Stimulated activated CD4-positive, alpha-beta T cell treated with anti-CD3 and anti-CD28 coated beads, TNF-alpha, amount 100 ng/mL, for 48 hours (primary cell): ENCODE measurements around the gene NCAM1.
"Not testable (repeated sequence)": the region's sequence is repeated elsewhere in the genome, so short reads cannot be mapped to it uniquely, and the experiment has no call there.

Experiments
- DNase-seq, 3 donors: peaks; one replicate each; pipeline ENCODE4 v3.0.0-alpha.2; 2020; ENCODE audit warnings: low read depth in 3 of 3

NCAM1 gene

GRCh38 chr11:113275602-113276001, 314.4 kb downstream of the NCAM1 start:
- DNase-seq: no peak

DNA sequence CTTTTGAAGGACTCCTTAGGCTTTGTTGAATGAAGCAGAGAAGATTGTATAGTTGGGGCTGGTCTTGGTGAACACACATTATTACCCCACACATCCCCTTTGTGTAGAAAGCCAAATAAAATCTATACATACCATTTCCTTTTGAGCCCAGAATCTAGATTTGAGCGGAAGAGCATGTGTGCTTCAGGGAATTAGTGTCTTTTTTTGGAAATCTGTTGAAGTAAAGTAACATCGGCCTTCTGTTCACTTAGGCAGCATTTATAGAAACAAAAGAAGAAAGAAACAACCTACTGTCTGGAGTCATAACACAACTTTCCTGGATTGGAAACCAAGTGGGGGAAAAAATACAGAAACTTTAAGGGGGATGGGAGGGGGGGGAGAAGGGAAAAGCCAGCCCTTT, 315.2 kb downstream of the NCAM1 start:
- DNase-seq: no peak

GRCh38 chr11:113277907-113278306, 316.7 kb downstream of the NCAM1 start:
- no peak for DNase-seq

DNA sequence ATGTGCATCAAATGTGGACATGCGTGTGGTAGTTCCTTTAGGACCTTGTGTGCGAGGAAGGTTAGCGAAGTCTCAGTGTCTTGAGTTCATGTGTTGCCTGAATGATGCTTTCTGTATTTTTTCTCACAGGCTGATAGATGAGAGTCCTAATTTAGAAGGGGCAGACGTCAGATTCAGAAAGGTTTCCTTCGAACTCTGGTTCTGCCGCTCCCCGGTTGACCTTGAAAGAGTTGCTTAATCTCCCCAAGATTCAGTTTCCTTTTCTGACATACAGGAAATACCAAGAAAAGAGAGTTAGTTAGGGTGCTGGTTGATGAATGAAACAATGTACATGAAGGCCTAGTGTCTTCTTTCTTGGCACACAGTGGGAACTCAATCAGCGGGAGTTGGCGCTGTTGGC, 317.3 kb downstream of the NCAM1 start:
- no peak for DNase-seq

DNA sequence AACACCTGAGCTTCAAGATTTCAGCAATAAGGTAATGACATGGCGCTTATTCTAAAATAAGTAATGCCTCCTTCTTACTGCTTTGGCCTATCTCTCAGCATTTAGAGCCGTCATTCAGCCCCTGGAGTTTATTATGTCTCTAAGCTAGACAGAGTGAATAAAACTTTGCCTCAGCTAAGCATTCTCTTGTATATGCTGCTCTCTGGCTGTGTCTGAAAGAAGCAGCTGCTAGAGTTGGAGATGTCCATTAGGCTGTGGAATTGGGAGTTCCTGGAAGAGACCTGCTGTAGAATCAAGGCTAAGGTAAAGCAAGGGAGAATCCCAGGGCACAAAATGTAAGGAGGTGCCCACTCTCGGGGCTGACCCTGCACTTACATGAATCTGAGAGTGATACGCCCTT, 317.7 kb downstream of the NCAM1 start:
- DNase-seq: no peak

DNA sequence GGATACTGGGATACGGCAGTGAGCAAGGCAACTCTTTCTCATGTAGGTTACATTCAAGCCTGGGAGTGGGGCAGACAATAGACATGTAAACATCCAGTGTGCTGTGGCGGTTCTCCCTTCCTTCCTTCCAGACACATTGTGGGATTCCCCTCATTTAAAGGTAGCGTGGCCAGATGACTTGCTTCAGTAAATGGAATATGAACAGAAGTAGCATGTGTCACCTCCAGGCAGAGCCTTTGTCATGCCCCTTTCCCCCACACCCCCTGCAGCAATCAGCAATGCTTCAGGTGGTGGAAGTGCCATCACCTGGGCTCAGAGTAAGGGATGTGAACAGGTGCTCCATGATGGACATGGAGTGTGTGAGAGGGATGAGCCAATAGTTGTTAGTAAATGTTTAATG, 318.4 kb downstream of the NCAM1 start:
- no peak for DNase-seq

DNA sequence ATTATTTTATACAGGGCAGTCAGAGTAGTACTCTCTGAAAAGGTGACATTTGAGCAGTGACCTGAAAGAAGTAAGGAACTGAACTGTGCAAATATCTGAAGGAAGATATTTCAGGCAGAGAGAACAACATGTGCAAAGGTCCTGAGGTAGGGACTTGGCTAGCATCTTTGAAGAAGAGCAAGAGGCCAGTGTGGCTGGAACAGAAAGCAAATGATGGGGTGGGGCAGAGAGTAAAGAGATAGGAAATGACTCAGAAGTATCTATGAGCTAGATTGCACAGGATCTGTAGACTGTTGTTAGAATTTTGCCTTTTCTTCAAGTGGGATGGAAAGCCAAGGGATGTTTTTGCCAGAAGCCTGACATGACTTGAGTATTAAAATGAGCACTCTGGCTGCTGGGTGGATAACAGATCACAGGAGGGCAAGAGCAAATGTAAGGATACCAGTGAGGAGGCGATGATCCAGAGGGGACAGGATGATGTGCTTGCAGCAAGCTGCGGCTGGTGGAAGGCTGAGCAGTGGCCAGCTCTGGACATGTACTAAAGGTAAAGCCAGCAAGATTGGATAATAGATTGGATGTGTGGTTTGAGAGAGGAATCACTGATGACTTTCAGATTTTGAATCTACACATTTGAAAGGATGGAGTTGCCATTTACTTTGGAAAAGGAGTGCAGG, 320.0 kb downstream of the NCAM1 start:
- DNase-seq: no peak

GRCh38 chr11:113282898-113283437, 321.7 kb downstream of the NCAM1 start:
- DNase-seq: no peak

DNA sequence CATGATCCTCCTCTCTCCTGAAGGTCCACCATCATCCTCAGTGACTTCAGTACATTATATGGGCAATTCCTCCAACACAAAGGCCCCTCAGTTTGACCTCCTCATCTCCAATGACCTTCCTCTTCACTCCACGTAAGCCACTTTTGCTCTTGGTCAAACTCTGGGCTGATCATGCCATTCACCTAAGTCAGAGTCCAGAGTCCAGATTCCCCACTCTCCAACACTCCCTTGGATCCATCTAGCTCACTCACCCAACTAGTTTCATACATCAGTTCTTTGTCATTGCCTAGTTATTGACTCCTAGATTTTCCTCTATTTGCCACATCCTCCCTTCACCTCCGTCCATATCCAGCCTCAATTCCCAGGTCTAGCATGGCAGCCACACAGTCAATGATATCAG, 322.7 kb downstream of the NCAM1 start:
- no peak for DNase-seq

- DNase-seq: no peak
Measured at GRCh38 chr11:113286009-113286408, 324.8 kb downstream of the NCAM1 start.

DNA sequence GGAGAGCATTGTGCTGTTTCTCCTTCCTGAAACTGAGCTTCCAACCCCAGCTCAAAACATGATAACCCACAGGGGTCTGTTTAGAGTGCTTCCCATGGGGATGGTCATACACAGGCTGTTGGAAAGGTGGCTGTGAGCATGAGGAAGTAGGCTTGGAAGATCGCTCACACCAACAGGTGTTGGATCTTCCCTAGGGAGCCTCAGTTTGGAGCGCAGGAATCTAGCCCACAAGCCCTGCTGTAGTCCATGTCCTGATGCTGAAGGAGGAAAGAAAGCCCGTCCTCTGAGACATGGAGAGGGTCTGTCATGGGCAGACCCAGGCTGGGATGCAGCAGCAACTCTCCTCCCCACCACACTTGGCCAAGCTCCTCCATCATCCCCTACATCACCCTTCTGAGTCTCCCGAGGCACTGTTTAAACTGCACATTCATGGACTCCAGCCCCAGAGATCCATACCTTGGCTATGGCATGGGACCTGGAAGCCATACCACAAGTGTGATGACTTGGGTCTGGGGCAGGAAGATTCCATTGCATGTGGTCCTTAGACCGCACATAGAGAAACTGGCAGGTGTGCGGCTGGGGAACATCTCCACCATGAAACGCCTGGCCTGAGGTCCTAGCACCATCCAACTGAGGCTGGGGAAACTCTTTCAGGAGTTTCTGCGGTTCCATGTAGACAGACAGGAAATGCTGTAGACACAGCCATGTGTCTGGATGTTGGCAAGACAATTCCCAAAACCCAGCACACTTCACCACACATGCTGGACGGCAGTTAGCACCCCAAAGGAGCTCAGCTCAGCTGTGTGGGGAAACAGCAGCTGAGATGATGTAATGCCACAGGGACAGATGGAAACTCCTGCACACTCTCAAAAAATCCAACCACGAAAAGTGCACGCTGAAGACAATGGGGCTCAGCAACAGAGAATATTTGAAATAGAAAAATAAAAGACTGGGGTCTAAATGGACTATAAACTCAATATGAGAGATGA, 325.6 kb downstream of the NCAM1 start:
- DNase-seq: no peak

DNA sequence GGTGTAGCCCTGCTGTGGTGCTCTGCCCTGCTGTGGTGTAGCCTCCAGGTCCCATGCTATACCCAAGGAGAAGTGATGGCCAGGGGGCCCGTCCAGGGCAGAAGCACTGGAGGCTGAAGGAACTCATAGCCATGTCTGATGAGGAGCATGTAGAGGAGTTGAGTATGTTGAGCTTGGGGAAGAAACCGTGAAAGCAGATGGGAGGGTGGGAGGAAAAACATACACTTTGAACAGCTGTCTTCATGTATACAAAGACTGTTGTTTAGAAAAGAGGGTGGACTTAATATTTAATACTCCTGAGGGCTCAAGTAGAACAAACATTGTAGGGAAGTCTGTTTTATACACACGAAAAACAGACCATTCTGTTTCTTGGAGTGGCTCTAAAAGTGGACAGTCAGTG, 326.6 kb downstream of the NCAM1 start:
- DNase-seq: no peak

DNA sequence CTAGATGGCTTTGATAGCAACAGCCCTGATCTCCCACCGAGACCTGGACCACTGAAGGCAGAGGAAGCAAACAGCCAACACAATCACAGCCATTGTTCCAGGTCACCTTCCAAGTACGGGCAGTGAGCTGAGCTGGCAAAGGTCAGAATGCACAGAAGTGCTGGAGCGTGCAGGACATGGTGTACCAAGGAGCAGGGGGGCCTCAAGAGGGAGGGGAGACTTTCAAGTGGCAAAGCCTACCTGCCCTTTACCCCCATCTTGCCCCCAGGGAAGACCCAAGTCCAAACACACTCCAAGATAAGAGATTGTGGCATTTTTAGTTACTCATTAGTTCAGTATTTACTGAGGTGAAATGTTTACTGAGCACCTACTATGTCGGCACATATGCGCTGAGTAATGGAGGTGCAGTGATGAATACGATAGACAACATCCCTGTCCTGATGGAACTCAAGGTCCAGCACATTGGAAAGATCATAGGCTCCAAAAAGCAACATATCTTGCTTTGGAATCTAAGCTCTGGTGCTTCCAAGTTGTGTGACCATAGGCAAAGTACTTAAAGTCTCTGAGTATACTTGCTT, 327.2 kb downstream of the NCAM1 start:
- DNase-seq: no peak

DNA sequence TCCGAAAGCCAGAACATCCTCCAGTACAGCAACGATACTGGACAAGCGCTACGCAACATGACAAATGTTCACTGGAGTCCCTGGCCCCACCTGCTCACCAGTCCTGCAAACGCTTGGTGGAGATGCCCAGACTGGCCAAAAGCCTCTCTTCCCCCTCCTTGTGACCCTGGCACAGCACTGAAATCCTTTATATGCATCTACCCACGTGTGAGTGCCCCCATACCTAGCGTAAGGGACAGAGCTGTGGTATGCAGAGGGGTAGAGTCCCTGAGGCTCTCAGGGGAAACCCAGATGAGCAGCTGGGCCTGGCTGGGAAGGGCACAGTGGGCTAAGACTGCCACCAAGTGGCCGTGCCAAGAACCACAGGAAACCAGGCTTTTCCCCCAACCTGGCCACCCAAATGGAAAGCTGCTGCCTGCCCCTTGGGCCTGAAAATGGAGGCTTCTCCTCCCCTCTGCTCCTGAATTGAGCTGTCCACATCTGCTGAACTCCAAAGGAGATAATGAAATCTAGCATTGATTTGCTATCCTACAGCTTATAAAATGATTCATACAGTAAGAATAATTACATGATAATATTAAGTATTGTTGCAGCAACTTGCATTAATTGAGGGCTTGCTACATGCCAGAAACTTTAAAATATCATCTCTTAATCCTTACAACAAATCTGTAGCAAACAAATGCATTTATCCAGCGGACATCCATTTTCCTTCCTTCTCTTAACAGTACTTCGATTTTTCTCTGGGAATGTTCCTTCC, 328.4 kb downstream of the NCAM1 start:
- DNase-seq: peak; percentile 32 to 46 (median 41)

GRCh38 chr11:113293936-113294335, 332.7 kb downstream of the NCAM1 start:
- no peak for DNase-seq

DNA sequence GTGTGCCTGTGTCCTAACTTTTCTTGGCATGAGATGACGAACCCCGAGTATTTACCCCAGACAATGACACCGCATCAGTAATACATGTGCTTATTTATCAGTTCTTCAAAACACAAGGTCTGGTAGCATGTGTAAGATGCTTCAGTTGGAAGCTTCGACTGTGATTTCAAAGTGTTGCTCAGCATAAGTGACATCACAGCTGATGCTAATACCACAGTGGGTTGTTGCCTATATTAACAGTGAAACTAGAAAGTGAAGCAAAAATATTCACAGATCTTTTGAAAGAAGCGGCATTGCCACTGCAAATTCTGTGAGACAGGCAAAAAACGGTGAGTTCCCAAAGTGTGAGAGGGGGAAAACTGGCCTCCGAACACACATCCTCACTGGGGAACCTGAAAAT, 334.8 kb downstream of the NCAM1 start:
- DNase-seq: no peak

DNA sequence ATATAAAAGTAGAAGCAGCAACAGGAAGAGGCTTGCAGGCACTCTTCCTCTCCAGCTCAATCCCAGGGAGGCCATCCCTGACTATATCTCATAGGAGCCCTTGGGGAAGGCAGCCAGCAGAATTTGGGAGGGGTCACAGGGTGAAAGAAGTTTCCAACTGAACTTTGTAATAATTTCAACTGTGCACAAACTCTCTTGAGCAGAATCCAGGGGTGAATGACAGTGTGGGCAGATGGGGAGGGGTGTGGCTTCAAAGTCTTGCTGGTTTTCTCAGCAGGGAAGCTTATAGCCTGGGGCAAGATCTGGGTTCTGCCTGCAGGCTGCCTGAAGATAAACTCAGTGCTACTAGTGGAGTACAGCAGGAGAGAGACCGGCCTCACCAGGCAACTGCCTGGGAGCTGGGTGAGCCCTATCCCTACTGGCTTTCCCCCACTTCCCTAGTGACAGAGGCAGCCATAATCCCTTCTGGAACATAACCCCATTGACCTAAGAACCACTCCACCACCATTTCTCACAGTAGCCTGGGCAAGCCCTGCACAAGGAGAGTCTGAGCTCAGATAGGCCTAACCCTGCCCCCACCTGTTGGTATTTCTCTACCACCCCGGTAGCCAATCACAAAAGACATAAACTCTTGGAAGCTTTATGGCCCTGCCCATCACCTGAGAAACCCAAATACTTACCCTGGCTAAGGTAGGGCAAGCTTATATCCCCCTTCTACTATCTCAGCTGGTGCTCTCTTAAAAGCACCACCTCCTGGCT, 335.4 kb downstream of the NCAM1 start:
- DNase-seq: no peak

DNA sequence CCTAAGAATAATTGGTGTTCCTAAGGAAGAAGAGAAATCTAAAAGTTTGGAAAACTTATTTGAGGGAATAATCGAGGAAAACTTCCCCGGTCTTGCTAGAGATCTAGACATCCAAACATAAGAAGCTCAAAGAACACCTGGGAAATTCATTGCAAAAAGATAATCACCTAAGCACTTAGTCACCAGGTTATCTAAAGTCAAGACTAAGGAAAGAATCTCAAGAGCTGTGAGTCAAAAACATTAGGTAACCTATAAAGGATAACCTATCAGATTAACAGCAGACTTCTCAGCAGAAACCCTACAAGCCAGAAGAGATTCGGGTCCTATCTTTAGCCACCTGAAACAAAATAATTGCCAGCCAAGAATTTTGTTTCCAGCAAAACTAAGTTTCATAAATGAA, 337.3 kb downstream of the NCAM1 start:
- not testable (repeated sequence) for DNase-seq

DNA sequence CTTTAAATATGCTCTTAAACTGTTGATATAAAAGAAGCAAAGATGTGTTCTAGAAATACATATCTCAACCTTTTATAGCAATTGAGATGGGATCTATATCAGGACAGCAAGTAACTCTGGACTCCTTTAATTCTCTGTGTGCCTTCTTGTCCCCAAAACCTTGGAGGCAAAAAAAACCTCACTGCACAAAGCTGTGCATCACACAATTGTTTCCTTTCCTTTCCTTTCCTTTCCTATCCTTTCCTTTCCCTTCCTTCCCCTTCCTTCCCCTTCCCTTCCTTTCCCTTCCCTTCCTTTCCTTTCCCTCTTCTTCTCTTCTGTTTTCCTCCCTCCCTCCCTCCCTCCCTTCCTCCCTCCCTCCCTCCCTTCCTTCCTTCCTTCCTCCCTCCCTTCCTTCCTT, 343.7 kb downstream of the NCAM1 start:
- no peak for DNase-seq

DNA sequence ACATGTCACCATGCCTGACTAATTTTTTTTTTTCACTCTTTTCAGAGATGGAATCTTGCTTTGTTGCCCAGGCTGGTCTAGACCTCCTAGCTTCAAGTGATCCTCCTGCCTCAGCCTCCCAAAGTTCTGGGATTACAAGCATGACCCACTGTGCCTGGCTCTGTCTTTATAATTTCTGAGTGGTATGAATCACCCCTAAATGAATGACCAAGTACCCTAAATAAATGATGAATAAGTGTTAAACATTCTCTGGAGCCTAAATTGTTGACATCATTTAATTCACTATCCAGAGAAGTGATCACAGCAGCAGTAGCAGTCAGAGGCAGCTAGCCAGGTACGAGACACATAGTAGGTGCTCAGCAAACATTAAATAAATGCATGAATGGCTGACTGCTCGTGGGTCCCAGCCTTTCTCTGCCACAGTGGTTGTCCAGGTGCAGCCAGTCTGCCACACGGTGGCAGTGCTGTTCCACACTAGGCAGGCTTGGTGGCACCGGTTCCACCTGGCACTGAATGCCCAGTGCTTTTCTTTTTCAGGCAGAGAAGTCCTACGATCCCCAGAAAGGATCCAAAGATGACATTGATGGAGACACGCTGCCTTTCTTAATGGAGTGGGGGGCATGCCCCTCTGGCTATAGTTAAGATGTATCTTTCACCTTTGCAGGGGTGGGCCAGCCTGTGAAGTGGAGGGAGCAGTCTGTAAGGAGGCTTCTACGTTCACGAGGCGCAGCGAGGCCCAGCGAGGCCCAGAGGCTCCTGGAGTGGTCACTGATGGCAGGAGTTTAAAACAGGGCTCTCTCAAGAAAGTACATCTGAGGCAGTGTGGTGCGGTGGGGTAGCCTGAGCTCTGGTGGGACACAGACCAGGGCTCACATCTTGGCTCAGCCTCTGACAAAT, 344.5 kb downstream of the NCAM1 start:
- peak; percentile 41 to 52 (median 52) for DNase-seq
